Activated naive CD4-positive, alpha-beta T cell treated with anti-CD3 and anti-CD28 coated beads, Interleukin-2, amount 10 ng/mL, durations not matched to agents 7 days and 5 days (primary cell): ENCODE data around the gene SLC33A1.

ENCODE experiments used
- CTCF ChIA-PET: fragments of 350-600 bp; sonication (Branson Sonifier 250); formaldehyde crosslinking; loops from one replicate; lab custom pipeline; 2021; ENCODE audit warnings: antibody characterized with exemption; lab: Charles Lee
- DNase-seq: peaks from one replicate; pipeline ENCODE4 v3.0.0-alpha.2; 2020
- H3K27ac Mint-ChIP-seq: one replicate; pipeline ENCODE4 v1.8.0; 2021; ENCODE audit warnings: mild to moderate bottlenecking, moderate library complexity, mixed read lengths
- H3K27me3 Mint-ChIP-seq: one replicate; pipeline ENCODE4 v1.8.0; 2021; ENCODE audit warnings: mild to moderate bottlenecking, mixed read lengths
- H3K36me3 Mint-ChIP-seq: one replicate; pipeline ENCODE4 v1.8.0; 2021; ENCODE audit warnings: mixed read lengths
- H3K4me1 Mint-ChIP-seq: one replicate; pipeline ENCODE4 v1.8.0; 2021; ENCODE audit warnings: mixed read lengths
- H3K4me3 Mint-ChIP-seq: one replicate; pipeline ENCODE4 v1.8.0; 2021; ENCODE audit warnings: mild to moderate bottlenecking, moderate library complexity, mixed read lengths
- H3K9me3 Mint-ChIP-seq: one replicate; pipeline ENCODE4 v1.8.0; 2021; ENCODE audit warnings: mixed read lengths

Gene SLC33A1

GRCh38 chr3:155792532-155792931 is 61.7 kb downstream of the SLC33A1 start:
- DNase-seq, result no peak
- Mint-ChIP-seq H3K27me3 (no peaks in the 10 kb centered on the region), H3K9me3 (no peaks in the 10 kb centered on the region), H3K27ac (no peak overlapping the region), H3K4me1 (no peaks in the 10 kb centered on the region), H3K36me3 (no peaks in the 10 kb centered on the region), H3K4me3 (no peak overlapping the region)
- CTCF ChIA-PET, result no interaction called here

- no peaks in the 10 kb centered on the region for H3K27me3 Mint-ChIP-seq
- peaks cover 2% of the 10 kb centered on the region for H3K4me1 Mint-ChIP-seq
- CTCF ChIA-PET, result no interaction called here
- H3K36me3 Mint-ChIP-seq, result no peaks in the 10 kb centered on the region
- H3K9me3 Mint-ChIP-seq, result no peaks in the 10 kb centered on the region
- H3K4me3 Mint-ChIP-seq, result no peak overlapping the region
- DNase-seq, result no peak
- peak overlapping the region; percentile 25 for H3K27ac Mint-ChIP-seq
These were observed 63.0 kb downstream of the SLC33A1 start for GRCh38 chr3:155791190-155791589.

DNA sequence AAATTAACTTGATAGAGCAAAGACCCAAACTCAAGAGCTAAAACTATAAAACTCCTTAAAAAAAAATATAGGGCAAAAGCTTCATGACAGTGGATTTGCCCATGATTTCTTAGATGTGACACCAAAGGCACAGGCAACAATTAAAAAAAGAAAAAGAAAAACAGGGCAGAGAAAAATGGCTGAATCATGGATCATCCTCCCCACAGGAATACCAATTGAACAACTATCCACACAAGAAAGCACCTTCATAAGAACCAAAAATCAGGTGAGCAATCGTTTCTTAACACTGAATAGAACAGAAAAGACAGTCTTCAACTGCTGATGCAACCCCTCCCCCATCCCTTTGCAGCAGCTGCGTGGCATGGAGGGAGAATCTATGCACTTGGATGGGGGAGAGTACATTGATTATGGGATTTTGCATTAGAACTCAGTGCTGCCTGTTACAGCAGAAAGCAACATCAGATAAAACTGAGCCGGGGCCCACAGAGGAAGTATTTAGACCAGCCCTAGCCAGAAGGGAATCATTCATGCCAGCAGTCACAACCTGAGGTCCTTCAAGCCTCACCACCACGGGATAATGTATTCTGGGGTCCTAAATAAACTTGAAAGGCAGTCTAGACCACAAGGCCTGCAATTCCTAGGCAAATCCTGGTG is 63.8 kb downstream of the SLC33A1 start:
- H3K36me3 Mint-ChIP-seq, result no peaks in the 10 kb centered on the region
- CTCF ChIA-PET, result interaction anchor here (0.7 kb wide), 1 partner anchor 93 kb away, joined by 3 read pairs; no protein-coding TSS in a partner anchor
- H3K27me3 Mint-ChIP-seq, result no peaks in the 10 kb centered on the region

GRCh38 chr3:155785662-155786295 is 68.4 kb downstream of the SLC33A1 start:
- Mint-ChIP-seq H3K4me1 (peaks cover 10% of the 10 kb centered on the region), H3K27ac (no peak overlapping the region), H3K9me3 (peaks cover 8% of the 10 kb centered on the region), H3K27me3 (no peaks in the 10 kb centered on the region), H3K4me3 (no peak overlapping the region), H3K36me3 (peaks cover 5% of the 10 kb centered on the region)
- CTCF ChIA-PET, result interaction anchor here (1.0 kb wide), 1 partner anchor 20 kb away, joined by 3 read pairs; the partner anchor contains the start of gene C3orf33
- DNase-seq, result no peak

More for the DNA sequence above, 63.8 kb downstream of the SLC33A1 start:
- Mint-ChIP-seq H3K4me1 (peaks cover 10% of the 10 kb centered on the region), H3K4me3 (no peak overlapping the region), H3K27ac (no peak overlapping the region), H3K9me3 (no peaks in the 10 kb centered on the region)
- no peak for DNase-seq

- Mint-ChIP-seq H3K27me3 (no peaks in the 10 kb centered on the region), H3K4me1 (peaks cover 10% of the 10 kb centered on the region), H3K4me3 (no peak overlapping the region), H3K36me3 (peaks cover 5% of the 10 kb centered on the region), H3K9me3 (peaks cover 8% of the 10 kb centered on the region), H3K27ac (no peak overlapping the region)
- DNase-seq, result no peak
- CTCF ChIA-PET, result no interaction called here
These were observed 71.8 kb downstream of the SLC33A1 start for GRCh38 chr3:155782390-155782953.

DNA sequence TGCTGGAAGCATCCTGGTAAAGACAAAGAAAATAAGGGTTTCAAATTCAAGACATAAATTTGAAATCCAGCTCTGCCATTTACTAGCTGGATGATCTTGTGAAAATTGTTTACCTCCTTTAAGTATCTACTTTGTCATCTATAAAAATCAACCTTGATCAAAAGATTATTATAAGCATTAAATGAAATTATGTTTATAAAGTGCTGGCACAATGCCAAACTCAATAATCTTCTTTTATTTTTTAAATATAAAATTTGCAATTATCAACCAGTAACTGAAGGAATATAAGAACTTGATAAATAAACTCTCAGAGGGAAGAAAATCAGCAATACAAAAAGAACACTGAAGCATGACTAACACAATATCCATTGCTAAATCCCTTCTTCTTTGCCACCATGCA is 73.9 kb downstream of the SLC33A1 start:
- CTCF ChIA-PET, result no interaction called here
- no peak overlapping the region for H3K4me3 Mint-ChIP-seq
- peaks cover 5% of the 10 kb centered on the region for H3K36me3 Mint-ChIP-seq
- no peaks in the 10 kb centered on the region for H3K27me3 Mint-ChIP-seq
- peaks cover 8% of the 10 kb centered on the region for H3K9me3 Mint-ChIP-seq
- H3K27ac Mint-ChIP-seq, result no peak overlapping the region
- H3K4me1 Mint-ChIP-seq, result no peaks in the 10 kb centered on the region
- no peak for DNase-seq

- no peaks in the 10 kb centered on the region for H3K4me1 Mint-ChIP-seq
- peaks cover 8% of the 10 kb centered on the region for H3K9me3 Mint-ChIP-seq
- H3K27ac Mint-ChIP-seq, result no peak overlapping the region
- peaks cover 5% of the 10 kb centered on the region for H3K36me3 Mint-ChIP-seq
- H3K27me3 Mint-ChIP-seq, result no peaks in the 10 kb centered on the region
- DNase-seq, result no peak
- no peak overlapping the region for H3K4me3 Mint-ChIP-seq
- CTCF ChIA-PET, result no interaction called here
These were observed 75.8 kb downstream of the SLC33A1 start for GRCh38 chr3:155778462-155778861.

- no peak for DNase-seq
- H3K4me1 Mint-ChIP-seq, result no peaks in the 10 kb centered on the region
- no peak overlapping the region for H3K4me3 Mint-ChIP-seq
- CTCF ChIA-PET, result interaction anchor here (1.6 kb wide), 1 partner anchor 12 kb away, joined by 4 read pairs; no protein-coding TSS in a partner anchor
- H3K27ac Mint-ChIP-seq, result no peak overlapping the region
- H3K9me3 Mint-ChIP-seq, result peaks cover 4% of the 10 kb centered on the region
- no peaks in the 10 kb centered on the region for H3K36me3 Mint-ChIP-seq
- no peaks in the 10 kb centered on the region for H3K27me3 Mint-ChIP-seq
These were observed 81.4 kb downstream of the SLC33A1 start for GRCh38 chr3:155772801-155773200.

GRCh38 chr3:155771126-155771525 is 83.1 kb downstream of the SLC33A1 start:
- Mint-ChIP-seq H3K36me3 (no peaks in the 10 kb centered on the region), H3K4me3 (no peak overlapping the region), H3K27me3 (no peaks in the 10 kb centered on the region), H3K4me1 (no peaks in the 10 kb centered on the region), H3K9me3 (peaks cover 4% of the 10 kb centered on the region), H3K27ac (no peak overlapping the region)
- no peak for DNase-seq
- CTCF ChIA-PET, result no interaction called here
